GM12878 (cell line): ENCODE data around the gene CCDC91. TPM values are rescaled to one million over a fixed set of nuclear protein-coding genes. Genes with fewer than 3 reads are reported as not detected.

Experiments
- ATAC-seq: fragments of 200-7000 bp; cut with Tn5 transposase; 3 replicates; pipeline ENCODE4 v1.9.1; 2020; ENCODE audit warnings: mild to moderate bottlenecking, moderate library complexity
- BruUV-seq: library from RNA; stranded (reverse); fragments of 400-500 nt; replicated peaks from 2 replicates; lab custom pipeline; 2021; lab: Mats Ljungman, UMichigan
- CTCF ChIA-PET: fragments of 300-600 bp; sonication (Branson Sonifier 250); formaldehyde crosslinking; extraction: SDS; loops from one replicate; lab custom pipeline; 2021; ENCODE audit warnings: inconsistent platforms; lab: Yijun Ruan, JAX
- POLR2A ChIA-PET: fragments of 350-600 bp; formaldehyde crosslinking; extraction: SDS; loops from one replicate; lab custom pipeline; 2021; ENCODE audit warnings: inconsistent platforms; lab: Charles Lee
- RAD21 ChIA-PET: fragments of 300-600 bp; sonication (Branson Sonifier 250); formaldehyde crosslinking; loops from one replicate; lab custom pipeline; 2023; ENCODE audit warnings: antibody characterized with exemption; ENCODE audit not compliant: unreplicated experiment; lab: Charles Lee
- SMC1A ChIA-PET: fragments of 300-600 bp; sonication (Branson Sonifier 250); formaldehyde crosslinking; loops from one replicate; lab custom pipeline; 2023; ENCODE audit not compliant: unreplicated experiment, uncharacterized antibody; lab: Charles Lee
- DNase-seq: peaks from one replicate; pipeline ENCODE4 v3.0.0-alpha.2; 2011; ENCODE audit warnings: low read depth, low spot score
- FAIRE-seq: peaks from 3 replicates; lab custom pipeline; 2011; peaks lifted over from hg19 to GRCh38; lab: Jason Lieb, UNC
- H2AFZ ChIP-seq: 2 replicates; pipeline ENCODE4 v1.6.0; 2011; ENCODE audit warnings: low read depth, low read length, control low read depth; ENCODE audit not compliant: control insufficient read depth
- H3K27ac ChIP-seq: 2 replicates; pipeline ENCODE4 v1.5.1; 2011; ENCODE audit warnings: control low read depth; ENCODE audit not compliant: control insufficient read depth, insufficient read depth
- H3K27me3 ChIP-seq, 2 experiments: replicated peaks in 1 of 2; 2 replicates each; pipeline versions ENCODE4 v1.6.0 to v1.6.1; 2011; ENCODE audit warnings: low read length in 1 of 2; ENCODE audit not compliant: control insufficient read depth in 2 of 2, insufficient read depth in 2 of 2
- H3K36me3 ChIP-seq, 2 experiments: 2 replicates each; pipeline ENCODE4 v1.5.1; 2011; ENCODE audit warnings: low read length in 1 of 2; ENCODE audit not compliant: control insufficient read depth in 2 of 2, insufficient read depth in 2 of 2
- H3K4me1 ChIP-seq: 2 replicates; pipeline ENCODE4 v1.6.1; 2011; ENCODE audit warnings: mild to moderate bottlenecking, low read length, moderate library complexity, mixed read lengths; ENCODE audit not compliant: control insufficient read depth, insufficient read depth
- H3K4me2 ChIP-seq: 2 replicates; pipeline ENCODE4 v1.6.0; 2011; ENCODE audit warnings: control low read depth; ENCODE audit not compliant: control insufficient read depth, insufficient read depth
- H3K4me3 ChIP-seq: fragments of 200-600 bp; sonication (generic); 2 replicates; pipeline ENCODE4 v1.5.1; 2016
- H3K79me2 ChIP-seq: 2 replicates; pipeline ENCODE4 v1.6.0; 2011; ENCODE audit warnings: low read length; ENCODE audit not compliant: control insufficient read depth, insufficient read depth
- H3K9ac ChIP-seq: 2 replicates; pipeline ENCODE4 v1.8.0; 2011; ENCODE audit warnings: low read length, control low read depth, mixed read lengths; ENCODE audit not compliant: control insufficient read depth, insufficient read depth
- H3K9me3 ChIP-seq: replicated peaks from 3 replicates; pipeline ENCODE4 v1.5.1; 2011; ENCODE audit warnings: mild to moderate bottlenecking, low read length; ENCODE audit not compliant: control insufficient read depth, insufficient read depth
- H4K20me1 ChIP-seq: 2 replicates; pipeline ENCODE4 v1.6.0; 2011; ENCODE audit not compliant: control insufficient read depth, insufficient read depth
- ATF7 ChIP-seq: fragments of 450-650 bp; IDR thresholded peaks from 2 replicates; pipeline ENCODE4 v1.6.1; 2016; ENCODE audit warnings: low read depth, mild to moderate bottlenecking
- CHD1 ChIP-seq: IDR thresholded peaks from 2 replicates; pipeline ENCODE4 v1.6.1; 2012; ENCODE audit warnings: low read depth, low read length, improper control_type of control experiment
- IRF5 ChIP-seq: fragments of 450-650 bp; IDR thresholded peaks from 2 replicates; pipeline ENCODE4 v1.6.1; 2017; ENCODE audit warnings: borderline replicate concordance
- MEF2B ChIP-seq: fragments of 450-650 bp; IDR thresholded peaks from 2 replicates; pipeline ENCODE4 v1.6.1; 2018; ENCODE audit warnings: mild to moderate bottlenecking, moderate library complexity; ENCODE audit not compliant: partially characterized antibody, poor library complexity, severe bottlenecking
- TCF12 ChIP-seq: IDR thresholded peaks from 2 replicates; pipeline ENCODE4 v1.6.1; 2011; ENCODE audit warnings: low read depth, mild to moderate bottlenecking, low read length
- WGBS: methylation state at CpG from one replicate; pipeline ENCODE4 v1.1.6; 2016; ENCODE audit warnings: low lambda C conversion rate; ENCODE audit not compliant: insufficient replicate concordance, insufficient coverage; ENCODE audit errors: missing lambda C conversion rate; 5-methylcytosine and 5-hydroxymethylcytosine counted together
- in situ Hi-C: fragments of 300-500 bp; cut with MboI; formaldehyde crosslinking; loops from 9 replicates; pipeline ENCODE4 v1.14.3; 2018; ENCODE audit warnings: mixed read lengths
- intact Hi-C: fragments of 100-400 bp; cut with micrococcal nuclease; formaldehyde crosslinking; loops from one replicate; pipeline ENCODE4 v1.14.2; 2022; ENCODE audit not compliant: unreplicated experiment
- polyA plus RNA-seq, 11 experiments: library from polyadenylated mRNA; depleted of rRNA in 4 of 11; unstranded in 6 of 11; stranded (reverse) in 5 of 11; fragments of >200 nt; fragmentation: Nextera tagmentation in 4 of 11; fragmentation: Illumina TruSeq in 1 of 11; extraction: Ambion mirVana in 4 of 11; extraction: Trizol in 1 of 11; gene quantifications; 1 replicate in 1 of 11; 2 replicates in 10 of 11; pipeline versions ENCODE4 v1.2.1 to v1.2.3, GENCODE V29; 2011 to 2016; ENCODE audit warnings: inconsistent platforms in 2 of 11, missing spikeins in 2 of 11, low read depth in 1 of 11
- total RNA-seq, 4 experiments: library from RNA; depleted of rRNA in 3 of 4; stranded (reverse); fragments of >200 nt in 3 of 4; fragmentation: Illumina TruSeq in 1 of 4; extraction: Trizol in 1 of 4; gene quantifications; 2 replicates each; pipeline versions ENCODE4 v1.2.1 to v1.2.3, GENCODE V29; 2013 to 2021

CCDC91 gene
- total and polyA plus RNA-seq, 10 of the 15 experiments (the other 5 are each of a cell fraction or from before 2014, with no cell fraction given): 6.1 to 24.9 (median 16.5) TPM

- no peak for TF ChIP-seq IRF5
- TF ChIP-seq ATF7: peak; percentile 60; the same call in 1 of the 2 replicates
- TF ChIP-seq TCF12: no peak
These were observed 323.7 kb downstream of the CCDC91 start (continued) for GRCh38 chr12:28513983-28514382.

GRCh38 chr12:28517101-28517500, 326.8 kb downstream of the CCDC91 start:
- intact Hi-C loops (no loop called here), in situ Hi-C loops (no loop called here)
- Histone ChIP-seq H3K36me3 (no peaks in the 10 kb centered on the region), H3K27me3 (no peaks in the 10 kb centered on the region), H3K9ac (no peak overlapping the region), H3K4me3 (no peak overlapping the region), H3K79me2 (no peaks in the 10 kb centered on the region)
- ATAC-seq: no peak
- no TSS peak for BruUV-seq
- WGBS: 27% methylated on average over 1 of the region's 1 CpG
- peak; percentile 12 for TF ChIP-seq MEF2B
- no peak for TF ChIP-seq CHD1
- TF ChIP-seq, all 136 proteins: peak for 1
- no peaks in the 10 kb centered on the region for H3K9me3 ChIP-seq
- ChIA-PET SMC1A (no interaction called here), RAD21 (no interaction called here), CTCF (no interaction called here), POLR2A (no interaction called here)
- H3K4me2 ChIP-seq: no peak overlapping the region
- H4K20me1 ChIP-seq: no peaks in the 10 kb centered on the region
- DNase-seq (no peak), FAIRE-seq (no peak)
- H2AFZ ChIP-seq: no peak overlapping the region
- no peaks in the 10 kb centered on the region for H3K4me1 ChIP-seq
- no peak overlapping the region for H3K27ac ChIP-seq
